Prostate gland (tissue), 2 donors: Measurements from ENCODE around the gene MTM1. TPM values are rescaled to one million over a fixed set of nuclear protein-coding genes. Genes with fewer than 3 reads are reported as not detected.

Experiments
- DNase-seq: peaks from one replicate; pipeline ENCODE4 v3.0.0-alpha.2; 2019; ENCODE audit warnings: low spot score
- H3K27ac ChIP-seq, 2 donors: fragments of 200-600 bp; sonication (generic); 2 replicates each; pipeline ENCODE4 v1.5.1; 2017 to 2019
- H3K27me3 ChIP-seq: fragments of 200-600 bp; sonication (generic); replicated peaks from 2 replicates; pipeline ENCODE4 v1.5.1; 2019; ENCODE audit not compliant: insufficient read depth
- H3K36me3 ChIP-seq, 2 donors: fragments of 200-600 bp; sonication (generic); 1 replicate in 1 of 2; 2 replicates in 1 of 2; pipeline versions ENCODE4 v1.5.1 to v1.8.1; 2017 to 2019
- H3K4me1 ChIP-seq: fragments of 200-600 bp; sonication (generic); replicated peaks from 2 replicates; pipeline ENCODE4 v1.5.1; 2019
- H3K4me3 ChIP-seq, 2 donors: fragments of 200-600 bp; sonication (generic); 2 replicates each; pipeline ENCODE4 v1.5.1; 2017 to 2019
- H3K9me3 ChIP-seq: fragments of 200-600 bp; sonication (generic); 2 replicates; pipeline ENCODE4 v1.5.1; 2017
- CTCF ChIP-seq, 4 experiments: fragments of 200-600 bp in 2 of 4; fragments of 450-650 bp in 2 of 4; sonication (generic) in 2 of 4; IDR thresholded peaks; 1 replicate in 3 of 4; 2 replicates in 1 of 4; pipeline ENCODE4 v1.5.1; 2016 to 2019; ENCODE audit warnings: antibody characterized with exemption in 4 of 4, mild to moderate bottlenecking in 2 of 4, moderate library complexity in 2 of 4
- POLR2A ChIP-seq: fragments of 450-650 bp; IDR thresholded peaks from one replicate; pipeline ENCODE4 v1.6.1; 2016; ENCODE audit warnings: antibody characterized with exemption, mild to moderate bottlenecking
- POLR2AphosphoS5 ChIP-seq: sonication (generic); formaldehyde crosslinking; IDR thresholded peaks from one replicate; pipeline ENCODE4 v1.6.1; 2017; ENCODE audit warnings: antibody characterized with exemption
- WGBS: methylation state at CpG from one replicate; pipeline ENCODE4 v1.1.5; 2018; 5-methylcytosine and 5-hydroxymethylcytosine counted together
- intact Hi-C: fragments of 100-400 bp; cut with DNase I; formaldehyde crosslinking; loops from one replicate; pipeline ENCODE4 v1.14.2; 2022
- total RNA-seq, 2 donors: library from RNA; depleted of rRNA; stranded (reverse); fragments of >200 nt; gene quantifications; one replicate each; pipeline ENCODE4 v1.1.0, GENCODE V29; 2016

MTM1 gene
- total RNA-seq, 2 donors from 2014 or later: 10.3 to 30.2 TPM

DNA sequence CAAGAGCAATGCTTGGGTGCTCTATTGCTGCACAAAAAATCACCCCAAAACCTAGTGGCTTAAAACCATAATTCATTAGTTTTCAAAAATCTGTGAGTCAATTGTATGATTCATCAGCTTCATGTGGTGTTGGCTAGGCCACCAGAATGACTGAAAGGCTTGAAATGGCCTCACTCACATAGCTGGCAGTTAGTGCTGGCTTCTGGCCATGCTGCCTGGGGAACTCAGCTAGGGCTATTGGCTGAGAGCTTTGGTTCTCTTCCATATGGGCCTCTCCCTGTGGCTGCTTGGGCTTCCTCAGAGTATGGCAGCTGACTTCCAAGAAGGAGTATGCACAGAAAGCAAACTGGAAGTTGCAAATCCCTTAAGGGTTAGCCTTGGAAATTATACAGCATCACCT lies 121.7 kb downstream of the MTM1 start:
- no peak for DNase-seq
- Histone ChIP-seq H3K4me3 (no peak overlapping the region), H3K9me3 (no peaks in the 10 kb centered on the region), H3K36me3 (no peaks in the 10 kb centered on the region), H3K27me3 (no peaks in the 10 kb centered on the region), H3K4me1 (no peaks in the 10 kb centered on the region), H3K27ac (no peak overlapping the region)
- intact Hi-C loops: no loop called here
- no peak for TF ChIP-seq CTCF (IDR thresholded peaks at IDR 0.05)
- TF ChIP-seq POLR2AphosphoS5: no peak
- no peak for TF ChIP-seq POLR2A

- no peaks in the 10 kb centered on the region for H3K4me1 ChIP-seq
- no peaks in the 10 kb centered on the region for H3K27me3 ChIP-seq
- no peaks in the 10 kb centered on the region for H3K9me3 ChIP-seq
- 44% methylated on average over 4 of the region's 5 CpGs for WGBS
- intact Hi-C loops: no loop called here
- H3K36me3 ChIP-seq: no peaks in the 10 kb centered on the region
- H3K4me3 ChIP-seq: peak overlapping the region in 1 of 2 donors; percentile 39
- H3K27ac ChIP-seq: peak overlapping the region; percentile 83 to 84
- TF ChIP-seq POLR2AphosphoS5: no peak
- TF ChIP-seq CTCF (IDR thresholded peaks at IDR 0.05): no peak
- TF ChIP-seq POLR2A: no peak
- DNase-seq: no peak
Measured at GRCh38 chrX:150692296-150692695, 123.9 kb downstream of the MTM1 start.

- H3K27ac ChIP-seq: peak within 1 kb of the TSS; percentile 83 to 84
- no peaks in the 10 kb centered on the region for H3K9me3 ChIP-seq
- intact Hi-C loops: no loop called here
- H3K36me3 ChIP-seq: no peaks in the 10 kb centered on the region
- DNase-seq: peak; percentile 19
- WGBS: under 1% methylated on average over 19 of the region's 92 CpGs
- no peaks in the 10 kb centered on the region for H3K4me1 ChIP-seq
- H3K4me3 ChIP-seq: peak within 1 kb of the TSS; percentile 39 to 45
- H3K27me3 ChIP-seq: no peaks in the 10 kb centered on the region
- no peak for TF ChIP-seq CTCF (IDR thresholded peaks at IDR 0.05)
- no peak for TF ChIP-seq POLR2AphosphoS5
- TF ChIP-seq POLR2A: no peak
Measured at GRCh38 chrX:150692831-150693724, 124.7 kb downstream of the MTM1 start, which contains the start of gene MTMR1. Gene MTMR1 (plus strand): TSS chrX:150693396. CDS start chrX:150693531, 135 bp downstream.

- TF ChIP-seq POLR2A: peak; percentile 25
- peak; percentile 76 for TF ChIP-seq POLR2AphosphoS5
- TF ChIP-seq CTCF (IDR thresholded peaks at IDR 0.05): no peak
- peak overlapping the region; percentile 83 to 84 for H3K27ac ChIP-seq
- no peaks in the 10 kb centered on the region for H3K4me1 ChIP-seq
- no peaks in the 10 kb centered on the region for H3K27me3 ChIP-seq
- no peaks in the 10 kb centered on the region for H3K9me3 ChIP-seq
- H3K36me3 ChIP-seq: no peaks in the 10 kb centered on the region
- intact Hi-C loops: no loop called here
- H3K4me3 ChIP-seq: peak overlapping the region; percentile 39 to 45
- whole genome bisulfite sequencing: under 1% methylated on average over 17 of the region's 42 CpGs
- peak; percentile 81 for DNase-seq
Measured at GRCh38 chrX:150693725-150694574, 125.5 kb downstream of the MTM1 start.
